Neuronal stem cell (in vitro differentiated cells): ENCODE data around the gene GPR108.
A peak's percentile ranks its signal among the peaks of the same experiment; 100 is the strongest.

Source experiments
- DNase-seq: peaks from one replicate; pipeline ENCODE4 v3.0.0-alpha.2; 2013; ENCODE audit warnings: low spot score
- H2AFZ ChIP-seq: one replicate; pipeline ENCODE4 v1.6.1; 2013; ENCODE audit warnings: mild to moderate bottlenecking, low read length, inconsistent platforms
- H2AK5ac ChIP-seq: 2 replicates; pipeline ENCODE4 v1.6.1; 2013; ENCODE audit warnings: low read depth, mild to moderate bottlenecking, inconsistent platforms, low read length, moderate library complexity, mixed read lengths
- H2BK120ac ChIP-seq: 2 replicates; pipeline ENCODE4 v1.6.1; 2013; ENCODE audit warnings: low read depth, mild to moderate bottlenecking, inconsistent platforms, low read length, moderate library complexity, mixed read lengths
- H2BK12ac ChIP-seq: one replicate; pipeline ENCODE4 v1.6.1; 2013; ENCODE audit warnings: low read length, inconsistent platforms
- H2BK15ac ChIP-seq: 2 replicates; pipeline ENCODE4 v1.6.1; 2013; ENCODE audit warnings: mild to moderate bottlenecking, low read length, inconsistent platforms, mixed read lengths
- H2BK5ac ChIP-seq: one replicate; pipeline ENCODE4 v1.6.1; 2013; ENCODE audit warnings: inconsistent platforms, mild to moderate bottlenecking, low read length, moderate library complexity
- H3K14ac ChIP-seq: one replicate; pipeline ENCODE4 v1.6.1; 2013; ENCODE audit warnings: low read length, inconsistent platforms
- H3K18ac ChIP-seq: 2 replicates; pipeline ENCODE4 v1.6.1; 2013; ENCODE audit warnings: low read length, inconsistent platforms
- H3K23ac ChIP-seq: 2 replicates; pipeline ENCODE4 v1.6.1; 2013; ENCODE audit warnings: low read depth, mild to moderate bottlenecking, mixed read lengths, low read length, inconsistent platforms; ENCODE audit not compliant: poor library complexity
- H3K27ac ChIP-seq: replicated peaks from 3 replicates; pipeline ENCODE4 v1.5.1; 2013; ENCODE audit warnings: low read length, inconsistent platforms
- H3K27me3 ChIP-seq, 3 experiments: 2 replicates each; pipeline ENCODE4 v1.6.1; 2013; ENCODE audit warnings: low read length in 3 of 3, mild to moderate bottlenecking in 2 of 3, inconsistent platforms in 1 of 3, low read depth in 1 of 3, mixed read lengths in 1 of 3, moderate library complexity in 1 of 3; ENCODE audit not compliant: control insufficient read depth in 3 of 3, insufficient read depth in 3 of 3
- H3K36me3 ChIP-seq, 2 donors: replicated peaks in 1 of 2; 2 replicates each; pipeline ENCODE4 v1.6.1; 2013; ENCODE audit warnings: low read length in 2 of 2; ENCODE audit not compliant: control insufficient read depth in 2 of 2, insufficient read depth in 2 of 2
- H3K4ac ChIP-seq: 2 replicates; pipeline ENCODE4 v1.6.1; 2013; ENCODE audit warnings: inconsistent platforms, mild to moderate bottlenecking, low read length, moderate library complexity
- H3K4me1 ChIP-seq, 2 donors: 1 replicate in 1 of 2; 2 replicates in 1 of 2; pipeline ENCODE4 v1.6.1; 2013; ENCODE audit warnings: low read length in 2 of 2, low read depth in 1 of 2; ENCODE audit not compliant: control insufficient read depth in 2 of 2, insufficient read depth in 1 of 2
- H3K4me2 ChIP-seq: one replicate; pipeline ENCODE4 v1.6.1; 2013; ENCODE audit warnings: mild to moderate bottlenecking, low read length, inconsistent platforms; ENCODE audit not compliant: insufficient read depth, poor library complexity, severe bottlenecking
- H3K4me3 ChIP-seq, 2 donors: 2 replicates each; pipeline ENCODE4 v1.5.1; 2013; ENCODE audit warnings: low read length in 2 of 2, mild to moderate bottlenecking in 2 of 2, inconsistent platforms in 1 of 2, moderate library complexity in 1 of 2
- H3K79me1 ChIP-seq: one replicate; pipeline ENCODE4 v1.6.1; 2013; ENCODE audit warnings: low read depth, mild to moderate bottlenecking, inconsistent platforms, low read length, moderate library complexity
- H3K9ac ChIP-seq: one replicate; pipeline ENCODE4 v1.6.1; 2013; ENCODE audit warnings: mild to moderate bottlenecking, low read depth, low read length, inconsistent platforms; ENCODE audit not compliant: poor library complexity
- H3K9me3 ChIP-seq, 2 donors: replicated peaks in 1 of 2; 2 replicates each; pipeline versions ENCODE3 to v1.6.1; 2013; ENCODE audit warnings: low read length in 2 of 2, mild to moderate bottlenecking in 2 of 2, inconsistent platforms in 1 of 2, low read depth in 1 of 2, mixed read lengths in 1 of 2, moderate library complexity in 1 of 2; ENCODE audit not compliant: control insufficient read depth in 2 of 2, insufficient read depth in 1 of 2
- H4K8ac ChIP-seq: one replicate; pipeline ENCODE4 v1.6.1; 2013; ENCODE audit warnings: low read depth, mild to moderate bottlenecking, inconsistent platforms, low read length, moderate library complexity
- H4K91ac ChIP-seq: one replicate; pipeline ENCODE4 v1.6.1; 2013; ENCODE audit warnings: low read length, low read depth, mild to moderate bottlenecking, inconsistent platforms; ENCODE audit not compliant: poor library complexity
- WGBS, 2 donors: extraction: QIAGEN DNeasy Blood & Tissue Kit; methylation state at CpG; one replicate each; pipeline ENCODE4 v1.1.7; 2013; ENCODE audit warnings: missing lambda C conversion rate in 2 of 2, mixed read lengths in 1 of 2; ENCODE audit not compliant: insufficient read length in 2 of 2, insufficient replicate concordance in 1 of 2; ENCODE audit errors: extremely low coverage in 2 of 2; 5-methylcytosine and 5-hydroxymethylcytosine counted together

Gene GPR108

GRCh38 chr19:6730153-6730804 is 7.1 kb downstream of the GPR108 start:
- Histone ChIP-seq H3K4me3 (no peak overlapping the region), H3K9me3 (peaks cover 0 to 4% of the 10 kb centered on the region in 2 donors), H3K79me1 (peaks cover 6% of the 10 kb centered on the region), H3K9ac (no peak overlapping the region), H2BK15ac (no peak overlapping the region), H3K23ac (peak overlapping the region; percentile 55), H2AFZ (no peak overlapping the region), H3K4me1 (no peaks in the 10 kb centered on the region), H4K91ac (no peak overlapping the region), H3K4me2 (no peak overlapping the region), H3K4ac (no peak overlapping the region), H3K18ac (no peak overlapping the region), H2AK5ac (no peak overlapping the region), H2BK120ac (no peak overlapping the region), H3K27ac (no peak overlapping the region), H2BK12ac (no peak overlapping the region), H3K27me3 (no peaks in the 10 kb centered on the region), H2BK5ac (no peak overlapping the region), H3K36me3 (peaks cover 0 to 11% of the 10 kb centered on the region in 2 donors), H3K14ac (no peak overlapping the region), H4K8ac (no peak overlapping the region)
- WGBS, 2 donors = no CpG with 5 or more reads among the region's 27 CpGs
- DNase-seq = no peak

- peaks cover 0 to 11% of the 10 kb centered on the region in 2 donors for H3K36me3 ChIP-seq
- H3K18ac ChIP-seq = no peak overlapping the region
- H4K91ac ChIP-seq = no peak overlapping the region
- no peak overlapping the region for H3K4ac ChIP-seq
- H4K8ac ChIP-seq = no peak overlapping the region
- no CpG with 5 or more reads among the region's 23 CpGs for WGBS, 2 donors
- H3K27me3 ChIP-seq = no peaks in the 10 kb centered on the region
- no peak overlapping the region for H2AFZ ChIP-seq
- H3K4me2 ChIP-seq = no peak overlapping the region
- no peak overlapping the region for H2BK12ac ChIP-seq
- H3K9me3 ChIP-seq = peaks cover 0 to 4% of the 10 kb centered on the region in 2 donors
- no peak for DNase-seq
- no peak overlapping the region for H2BK15ac ChIP-seq
- H3K14ac ChIP-seq = no peak overlapping the region
- peak overlapping the region; percentile 26 for H2AK5ac ChIP-seq
- H3K4me1 ChIP-seq = no peaks in the 10 kb centered on the region
- H3K27ac ChIP-seq = no peak overlapping the region
- H2BK5ac ChIP-seq = no peak overlapping the region
- H3K4me3 ChIP-seq = no peak overlapping the region
- no peak overlapping the region for H2BK120ac ChIP-seq
- H3K23ac ChIP-seq = peak overlapping the region; percentile 55
- H3K9ac ChIP-seq = no peak overlapping the region
- peaks cover 6% of the 10 kb centered on the region for H3K79me1 ChIP-seq
Observed at GRCh38 chr19:6729573-6730152, 7.7 kb downstream of the GPR108 start.

- Histone ChIP-seq H3K79me1 (peaks cover 6% of the 10 kb centered on the region), H2AK5ac (no peak overlapping the region), H2BK12ac (no peak overlapping the region), H4K91ac (no peak overlapping the region), H3K14ac (peak overlapping the region; percentile 1), H2AFZ (peak overlapping the region; percentile 68), H2BK5ac (no peak overlapping the region), H2BK120ac (no peak overlapping the region), H3K4me1 (no peaks in the 10 kb centered on the region), H3K4me2 (no peak overlapping the region), H3K9me3 (peaks cover 0 to 4% of the 10 kb centered on the region in 2 donors), H2BK15ac (no peak overlapping the region), H3K27me3 (no peaks in the 10 kb centered on the region), H3K27ac (no peak overlapping the region), H3K18ac (no peak overlapping the region), H3K4ac (no peak overlapping the region), H3K36me3 (peaks cover 0 to 11% of the 10 kb centered on the region in 2 donors), H3K23ac (peak overlapping the region; percentile 6), H3K9ac (no peak overlapping the region), H4K8ac (no peak overlapping the region), H3K4me3 (no peak overlapping the region)
- WGBS, 2 donors = no CpG with 5 or more reads among the region's 8 CpGs
- DNase-seq = no peak
Observed at GRCh38 chr19:6728346-6728745, 9.0 kb downstream of the GPR108 start.

DNA sequence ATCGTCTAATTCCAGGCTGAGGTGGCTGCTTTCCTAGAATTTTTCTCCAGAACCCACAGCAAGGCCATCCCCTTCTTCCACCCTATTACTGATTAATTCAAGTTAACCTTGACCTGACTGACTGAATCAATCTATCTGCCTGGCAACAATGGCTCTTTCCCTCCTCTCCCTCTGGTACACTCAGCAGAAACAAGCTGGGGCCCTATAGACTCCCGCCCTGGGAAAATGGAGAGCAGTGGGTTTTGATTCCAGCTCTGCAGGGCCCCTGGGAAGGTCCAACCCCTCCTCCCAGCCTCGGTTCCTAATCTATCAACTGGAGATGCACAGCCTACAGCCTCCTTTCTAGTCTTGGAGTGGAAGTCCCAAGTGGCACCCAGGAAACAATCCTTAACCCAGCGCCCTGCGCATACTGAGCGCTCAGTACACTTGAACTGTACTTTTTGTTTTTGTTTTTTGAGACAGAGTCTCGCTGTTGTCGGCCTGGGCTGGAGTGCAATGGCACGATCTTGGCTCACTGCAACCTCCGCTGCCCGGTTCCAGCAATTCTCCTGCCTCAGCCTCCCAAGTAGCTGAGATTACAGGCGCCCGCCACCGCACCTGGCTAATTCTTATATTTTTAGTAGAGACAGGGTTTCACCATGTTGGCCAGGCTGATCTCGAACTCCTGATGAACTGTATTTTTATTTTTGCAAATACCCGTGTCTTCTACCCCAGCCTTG is 11.7 kb downstream of the GPR108 start:
- Histone ChIP-seq H4K8ac (no peak overlapping the region), H3K4ac (no peak overlapping the region), H2BK12ac (no peak overlapping the region), H3K27ac (no peak overlapping the region), H3K9ac (no peak overlapping the region), H3K4me2 (no peak overlapping the region), H3K4me1 (no peaks in the 10 kb centered on the region), H3K18ac (no peak overlapping the region), H3K36me3 (no peaks in the 10 kb centered on the region), H2AK5ac (peak overlapping the region; percentile 50), H2BK5ac (no peak overlapping the region), H2BK120ac (no peak overlapping the region), H3K27me3 (no peaks in the 10 kb centered on the region), H3K79me1 (peaks cover 2% of the 10 kb centered on the region), H2AFZ (no peak overlapping the region), H3K14ac (no peak overlapping the region), H3K9me3 (peaks cover 0 to 4% of the 10 kb centered on the region in 2 donors), H3K4me3 (no peak overlapping the region), H4K91ac (no peak overlapping the region), H2BK15ac (no peak overlapping the region), H3K23ac (no peak overlapping the region)
- DNase-seq = no peak
- WGBS, 2 donors = no CpG with 5 or more reads among the region's 16 CpGs
